BLaER1 treated with 17β-estradiol and CSF1 and Interleukin-3, amounts not matched to agents 10 nM and 100 nM (cell line): ENCODE data around the gene MED17.

Experiments
- H3K27ac ChIP-seq, 11 experiments: shearing (Covaris generic); formaldehyde crosslinking; 2 replicates each; pipeline ENCODE4 v1.8.1; 2022
- H3K27me3 ChIP-seq, 11 experiments: shearing (Covaris generic); formaldehyde crosslinking; 2 replicates each; pipeline ENCODE4 v1.8.1; 2022
- H3K36me3 ChIP-seq, 11 experiments: shearing (Covaris generic); formaldehyde crosslinking; 2 replicates each; pipeline ENCODE4 v1.8.1; 2022
- H3K4me1 ChIP-seq, 10 experiments: shearing (Covaris generic); formaldehyde crosslinking; 2 replicates each; pipeline ENCODE4 v1.8.1; 2022
- H3K4me2 ChIP-seq, 11 experiments: shearing (Covaris generic); formaldehyde crosslinking; 2 replicates each; pipeline ENCODE4 v1.8.1; 2022
- H3K4me3 ChIP-seq, 10 experiments: shearing (Covaris generic); formaldehyde crosslinking; 2 replicates each; pipeline ENCODE4 v1.8.1; 2022
- H3K9ac ChIP-seq, 11 experiments: shearing (Covaris generic); formaldehyde crosslinking; 2 replicates each; pipeline ENCODE4 v1.8.1; 2022
- H3K9me3 ChIP-seq, 11 experiments: shearing (Covaris generic); formaldehyde crosslinking; replicated peaks in 1 of 11; 2 replicates each; pipeline ENCODE4 v1.8.1; 2022
- H4K20me1 ChIP-seq, 11 experiments: shearing (Covaris generic); formaldehyde crosslinking; 2 replicates each; pipeline ENCODE4 v1.8.1; 2022
- Cebpa-rat ChIP-seq, 11 experiments: shearing (Covaris generic); IDR thresholded peaks; 2 replicates each; pipeline ENCODE4 v1.8.1; 2022

Gene MED17

DNA sequence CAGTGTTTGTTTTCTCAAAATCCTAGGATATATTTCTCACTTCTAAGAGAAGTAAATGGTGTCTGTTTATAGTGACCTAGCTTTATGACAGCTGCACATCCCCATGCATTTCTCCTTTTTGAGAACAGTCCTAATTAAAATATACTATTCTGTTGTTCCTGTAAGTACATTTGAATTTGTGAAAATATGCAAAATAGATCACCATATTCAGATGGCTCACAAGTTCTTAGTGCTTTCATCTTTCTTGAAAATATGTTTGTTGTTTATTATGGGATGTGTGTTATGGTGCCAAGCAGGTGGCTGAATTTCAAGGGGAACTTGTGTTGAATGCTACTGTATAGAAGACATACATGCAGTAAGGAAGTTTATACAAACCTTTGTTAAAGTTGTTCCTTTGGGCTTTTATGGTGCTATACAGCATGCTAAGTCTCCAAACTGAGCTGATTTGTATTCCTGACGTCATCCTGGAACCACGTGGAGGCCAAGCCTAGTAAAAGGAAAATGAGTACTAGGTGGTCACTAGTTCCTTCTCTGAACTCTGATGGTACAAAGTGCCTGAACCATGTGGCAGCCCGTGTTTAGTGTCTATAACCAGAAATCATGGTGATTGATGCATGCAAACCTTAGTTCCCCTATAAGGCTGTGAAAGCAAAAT, 74.2 kb downstream of the MED17 start:
- Histone ChIP-seq H3K27ac (no peak overlapping the region), H4K20me1 (no peaks in the 10 kb centered on the region), H3K4me1 (peaks cover 0 to 22% (median 11%) of the 10 kb centered on the region in 10 experiments; a peak in 15 of 20 replicates), H3K36me3 (no peaks in the 10 kb centered on the region), H3K4me2 (no peak overlapping the region), H3K4me3 (no peak overlapping the region), H3K27me3 (no peaks in the 10 kb centered on the region), H3K9me3 (peaks cover 0 to 28% (median 22%) of the 10 kb centered on the region in 11 experiments; a peak in 19 of 22 replicates), H3K9ac (no peak overlapping the region)
- TF ChIP-seq Cebpa-rat (IDR thresholded peaks at IDR 0.05): no peak

- H3K9me3 ChIP-seq: peaks cover 16 to 44% (median 26%) of the 10 kb centered on the region in 11 experiments; a peak in 20 of 22 replicates
Observed at GRCh38 chr11:93861808-93862207, 77.7 kb downstream of the MED17 start.

More at GRCh38 chr11:93861808-93862207, 77.7 kb downstream of the MED17 start:
- Histone ChIP-seq H3K4me3 (peak overlapping the region in 2 of 10 experiments; percentile 22 to 25; a peak in 1 of 20 replicates), H3K36me3 (no peaks in the 10 kb centered on the region), H3K9ac (peak overlapping the region in 1 of 11 experiments; percentile 16; a peak in 2 of 22 replicates), H3K27ac (peak overlapping the region in 8 of 11 experiments; percentile 0 to 73 (median 56); a peak in 13 of 22 replicates), H3K4me1 (peaks cover 0 to 22% (median 11%) of the 10 kb centered on the region in 10 experiments; a peak in 15 of 20 replicates), H3K4me2 (peak overlapping the region in 9 of 11 experiments; percentile 18 to 58 (median 41); a peak in 18 of 22 replicates), H4K20me1 (no peaks in the 10 kb centered on the region), H3K27me3 (no peaks in the 10 kb centered on the region)
- peak in 4 of 11 experiments; percentile 10 to 68 (median 60); a peak in 5 of 22 replicates for TF ChIP-seq Cebpa-rat (IDR thresholded peaks at IDR 0.05)
